T follicular helper cell (primary cell): ENCODE measurements around the gene PTPRM.

Source experiments
- DNase-seq: peaks from one replicate; pipeline ENCODE4 v3.0.0-alpha.2; 2020; ENCODE audit warnings: low read depth

Gene PTPRM

GRCh38 chr18:7899078-7899477 is 332.0 kb downstream of the PTPRM start:
- no peak for DNase-seq

GRCh38 chr18:7900091-7900490 is 333.0 kb downstream of the PTPRM start:
- no peak for DNase-seq

- DNase-seq, result no peak
Measured at GRCh38 chr18:7901657-7902056, 334.5 kb downstream of the PTPRM start.

- no peak for DNase-seq
Measured at GRCh38 chr18:7902399-7902839, 335.3 kb downstream of the PTPRM start.

- DNase-seq, result no peak
Measured at GRCh38 chr18:7904529-7904928, 337.4 kb downstream of the PTPRM start.

GRCh38 chr18:7908681-7909299 is 341.7 kb downstream of the PTPRM start:
- DNase-seq, result no peak

GRCh38 chr18:7914834-7915670 is 347.9 kb downstream of the PTPRM start:
- DNase-seq, result no peak

GRCh38 chr18:7918701-7919100 is 351.6 kb downstream of the PTPRM start:
- DNase-seq, result no peak

- DNase-seq, result no peak
Measured at GRCh38 chr18:7919565-7919964, 352.4 kb downstream of the PTPRM start.

- DNase-seq, result no peak
Measured at GRCh38 chr18:7921938-7922587, 354.9 kb downstream of the PTPRM start.

- DNase-seq, result no peak
Measured at GRCh38 chr18:7923105-7923504, 356.0 kb downstream of the PTPRM start.

- DNase-seq, result no peak
Measured at GRCh38 chr18:7924616-7925015, 357.5 kb downstream of the PTPRM start.

- DNase-seq, result no peak
Measured at GRCh38 chr18:7926526-7926925, 359.4 kb downstream of the PTPRM start.

GRCh38 chr18:7927119-7927518 is 360.0 kb downstream of the PTPRM start:
- DNase-seq, result no peak

GRCh38 chr18:7931763-7932162 is 364.6 kb downstream of the PTPRM start:
- DNase-seq, result no peak

- no peak for DNase-seq
Measured at GRCh38 chr18:7937268-7937667, 370.2 kb downstream of the PTPRM start.

GRCh38 chr18:7939521-7939920 is 372.4 kb downstream of the PTPRM start:
- DNase-seq, result no peak

- no peak for DNase-seq
Measured at GRCh38 chr18:7940379-7940778, 373.3 kb downstream of the PTPRM start.

GRCh38 chr18:7940971-7941370 is 373.9 kb downstream of the PTPRM start:
- DNase-seq, result no peak

- DNase-seq, result no peak
Measured at GRCh38 chr18:7941533-7941932, 374.4 kb downstream of the PTPRM start.

- DNase-seq, result no peak
Measured at GRCh38 chr18:7945882-7946281, 378.8 kb downstream of the PTPRM start.

GRCh38 chr18:7946734-7947377 is 379.7 kb downstream of the PTPRM start:
- DNase-seq, result no peak
